ENCODE results near the gene RYR1. TPM values are rescaled to one million over a fixed set of nuclear protein-coding genes. Genes with fewer than 3 reads are reported as not detected.
"Not testable (repeated sequence)": the region's sequence is repeated elsewhere in the genome, so short reads cannot be mapped to it uniquely, and the experiment has no call there.

RYR1 gene
- total RNA-seq, 1 donor from 2014 or later = 2.4 TPM

DNA sequence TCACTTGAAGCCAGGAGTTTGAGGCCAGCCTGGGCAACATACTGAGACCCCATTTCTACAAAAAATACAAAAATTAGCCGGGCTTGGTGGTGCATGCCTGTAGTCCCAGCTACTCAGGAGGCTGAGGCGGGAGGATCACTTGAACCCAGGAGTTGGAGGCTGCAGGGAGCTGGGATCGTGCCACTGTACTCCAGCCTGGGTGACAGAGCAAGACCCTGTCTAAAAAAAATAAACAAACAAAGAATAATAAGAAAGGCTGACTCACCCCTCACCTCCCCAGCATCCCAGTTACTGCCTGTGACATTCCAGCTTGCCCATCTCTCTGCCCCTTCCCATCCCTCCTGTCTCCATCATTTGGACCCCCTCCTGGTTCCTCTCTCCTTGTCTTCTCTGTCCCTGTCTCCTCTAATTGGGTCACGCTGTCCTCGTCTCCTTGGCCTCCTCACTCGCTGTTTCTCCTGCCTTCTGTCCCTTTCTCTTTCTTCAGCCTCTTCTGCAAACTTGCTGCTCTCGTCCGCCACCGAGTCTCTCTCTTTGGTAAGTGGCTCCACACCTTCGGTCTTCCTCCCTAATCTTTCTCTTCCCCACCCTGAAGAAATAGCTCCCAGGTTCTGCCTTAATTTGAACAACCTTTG lies 77.7 kb downstream of the RYR1 start:
- intact Hi-C loops (cut with micrococcal nuclease) = no loop called here

GRCh38 chr19:38512277-38512676 lies 78.8 kb downstream of the RYR1 start:
- intact Hi-C loops (cut with micrococcal nuclease) = no loop called here

DNA sequence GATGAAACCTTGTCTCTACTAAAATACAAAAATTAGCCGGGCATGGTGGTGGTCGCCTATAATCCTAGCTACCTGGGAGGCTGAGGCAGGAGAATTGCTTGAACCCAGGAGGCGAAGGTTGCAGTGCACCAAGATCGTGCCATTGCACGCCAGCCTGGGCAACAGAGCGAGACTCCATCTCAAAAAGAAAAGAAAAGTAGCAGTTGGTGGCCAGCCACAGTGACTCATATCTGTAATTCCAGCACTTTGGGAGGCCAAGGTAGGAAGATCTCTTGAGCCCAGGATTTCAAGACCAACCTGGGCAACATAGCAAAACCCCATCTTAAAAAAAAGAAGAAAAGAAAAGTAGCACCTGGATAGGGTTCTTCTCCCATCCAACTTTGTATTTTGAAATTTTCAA lies 79.7 kb downstream of the RYR1 start:
- intact Hi-C loops (cut with micrococcal nuclease) = loop anchor here (1.0 kb wide), 1 partner anchor 110 kb away; the partner anchor contains the start of gene FAM98C

- intact Hi-C loops (cut with micrococcal nuclease) = loop anchor here (1.0 to 2.0 kb wide), 2 partner anchors 110 to 417 kb away; partner anchors contain the start of genes FAM98C, MRPS12 and SARS2
These were observed 80.3 kb downstream of the RYR1 start for GRCh38 chr19:38513762-38514167.

- intact Hi-C loops (cut with micrococcal nuclease) = loop anchor here (1.0 to 2.0 kb wide), 4 partner anchors 29 to 416 kb away; partner anchors contain the start of genes MAP4K1, MRPS12 and SARS2
These were observed 81.5 kb downstream of the RYR1 start for GRCh38 chr19:38514812-38515633.

DNA sequence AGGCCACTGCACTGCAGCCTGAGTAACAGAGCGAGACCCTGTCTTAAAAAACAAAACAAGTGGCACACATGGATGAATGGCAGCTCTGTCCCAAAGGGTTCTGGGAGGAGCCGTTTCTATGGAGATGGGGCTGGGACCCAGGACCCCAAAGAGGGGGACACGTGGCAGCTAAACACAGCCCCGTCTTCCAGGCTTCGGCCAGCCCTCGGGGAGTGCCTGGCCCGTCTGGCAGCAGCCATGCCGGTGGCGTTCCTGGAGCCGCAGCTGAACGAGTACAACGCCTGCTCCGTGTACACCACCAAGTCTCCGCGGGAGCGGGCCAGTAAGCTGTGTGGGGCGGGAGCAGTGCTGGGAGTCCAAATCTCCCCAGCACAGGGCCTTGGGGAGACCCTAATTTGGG lies 82.4 kb downstream of the RYR1 start:
- intact Hi-C loops (cut with micrococcal nuclease) = loop anchor here (1.0 to 2.0 kb wide), 4 partner anchors 28 to 415 kb away; partner anchors contain the start of genes MAP4K1, MRPS12 and SARS2

DNA sequence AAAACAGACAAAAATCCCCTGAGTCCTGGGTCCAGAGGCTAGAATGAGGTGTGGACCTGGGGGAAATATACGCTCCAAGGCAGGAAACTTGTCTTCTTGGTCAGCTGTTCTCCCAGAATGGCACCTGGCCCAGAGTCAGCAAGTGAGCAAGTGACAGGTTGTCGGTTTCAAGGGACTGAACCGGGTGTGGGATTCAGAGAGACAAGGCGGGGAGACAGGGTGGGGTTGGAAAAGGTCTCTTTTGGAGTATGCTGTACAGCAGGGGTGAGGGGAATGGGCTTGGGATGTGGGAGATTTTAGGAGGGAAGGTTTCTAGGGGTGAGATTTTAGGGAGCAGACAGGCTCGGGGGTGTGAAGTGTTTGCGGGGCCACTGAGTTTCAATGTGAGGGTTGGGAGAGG lies 83.3 kb downstream of the RYR1 start:
- intact Hi-C loops (cut with micrococcal nuclease) = no loop called here

DNA sequence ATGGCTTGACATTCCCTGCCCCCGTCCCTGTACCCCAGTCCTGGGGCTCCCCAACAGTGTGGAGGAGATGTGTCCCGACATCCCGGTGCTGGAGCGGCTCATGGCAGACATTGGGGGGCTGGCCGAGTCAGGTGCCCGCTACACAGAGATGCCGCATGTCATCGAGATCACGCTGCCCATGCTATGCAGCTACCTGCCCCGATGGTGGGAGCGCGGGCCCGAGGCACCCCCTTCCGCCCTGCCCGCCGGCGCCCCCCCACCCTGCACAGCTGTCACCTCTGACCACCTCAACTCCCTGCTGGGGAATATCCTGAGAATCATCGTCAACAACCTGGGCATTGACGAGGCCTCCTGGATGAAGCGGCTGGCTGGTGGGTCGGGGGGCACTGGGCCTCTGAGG lies 83.8 kb downstream of the RYR1 start:
- intact Hi-C loops (cut with micrococcal nuclease) = no loop called here

DNA sequence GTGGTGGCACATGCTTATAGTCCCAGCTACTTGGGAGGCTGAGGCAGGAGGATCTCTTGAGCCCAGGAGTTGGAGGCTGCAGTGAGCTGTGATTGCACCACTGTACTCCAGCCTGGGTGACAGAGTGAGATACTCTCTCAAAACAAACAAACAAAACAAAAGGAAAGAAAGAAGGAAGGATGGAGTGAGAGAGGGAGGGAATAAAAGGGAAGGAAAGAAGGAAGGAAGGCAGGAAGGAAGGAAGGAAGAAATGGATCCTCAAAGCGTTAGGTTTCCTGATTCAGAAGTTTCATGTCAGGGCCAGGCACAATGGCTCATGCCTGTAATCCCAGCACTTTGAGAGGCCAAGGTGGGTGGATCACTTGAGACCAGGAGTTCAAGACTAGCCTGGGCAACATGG lies 84.5 kb downstream of the RYR1 start:
- intact Hi-C loops (cut with micrococcal nuclease) = not testable (repeated sequence)

DNA sequence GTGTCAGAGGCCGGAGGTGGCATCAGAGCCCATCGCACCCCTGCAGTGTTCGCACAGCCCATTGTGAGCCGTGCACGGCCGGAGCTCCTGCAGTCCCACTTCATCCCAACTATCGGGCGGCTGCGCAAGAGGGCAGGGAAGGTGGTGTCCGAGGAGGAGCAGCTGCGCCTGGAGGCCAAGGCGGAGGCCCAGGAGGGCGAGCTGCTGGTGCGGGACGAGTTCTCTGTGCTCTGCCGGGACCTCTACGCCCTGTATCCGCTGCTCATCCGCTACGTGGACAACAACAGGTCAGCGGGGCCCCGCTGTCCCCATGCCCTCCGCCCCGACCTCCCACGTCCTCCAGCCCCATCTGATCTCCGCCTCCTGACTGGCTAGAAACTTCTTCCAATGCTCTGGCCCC lies 85.7 kb downstream of the RYR1 start:
- intact Hi-C loops (cut with micrococcal nuclease) = no loop called here

- intact Hi-C loops (cut with micrococcal nuclease) = no loop called here
These were observed 86.5 kb downstream of the RYR1 start for GRCh38 chr19:38519988-38520387.

DNA sequence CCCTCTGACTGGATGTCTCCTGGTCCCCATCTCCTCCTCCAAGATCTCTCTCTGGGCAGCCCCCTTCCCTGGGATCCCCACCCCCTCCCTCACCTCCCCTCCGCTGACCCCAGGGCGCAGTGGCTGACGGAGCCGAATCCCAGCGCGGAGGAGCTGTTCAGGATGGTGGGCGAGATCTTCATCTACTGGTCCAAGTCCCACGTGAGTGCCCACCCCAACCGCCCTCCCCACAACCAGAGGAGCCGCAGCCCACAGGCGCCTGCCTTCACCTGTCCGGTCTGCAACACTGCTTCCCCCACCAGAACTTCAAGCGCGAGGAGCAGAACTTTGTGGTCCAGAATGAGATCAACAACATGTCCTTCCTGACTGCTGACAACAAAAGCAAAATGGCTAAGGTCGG lies 89.4 kb downstream of the RYR1 start:
- intact Hi-C loops (cut with micrococcal nuclease) = no loop called here

GRCh38 chr19:38523319-38523718 lies 89.8 kb downstream of the RYR1 start:
- intact Hi-C loops (cut with micrococcal nuclease) = no loop called here

GRCh38 chr19:38524369-38524768 lies 90.9 kb downstream of the RYR1 start:
- intact Hi-C loops (cut with micrococcal nuclease) = no loop called here

DNA sequence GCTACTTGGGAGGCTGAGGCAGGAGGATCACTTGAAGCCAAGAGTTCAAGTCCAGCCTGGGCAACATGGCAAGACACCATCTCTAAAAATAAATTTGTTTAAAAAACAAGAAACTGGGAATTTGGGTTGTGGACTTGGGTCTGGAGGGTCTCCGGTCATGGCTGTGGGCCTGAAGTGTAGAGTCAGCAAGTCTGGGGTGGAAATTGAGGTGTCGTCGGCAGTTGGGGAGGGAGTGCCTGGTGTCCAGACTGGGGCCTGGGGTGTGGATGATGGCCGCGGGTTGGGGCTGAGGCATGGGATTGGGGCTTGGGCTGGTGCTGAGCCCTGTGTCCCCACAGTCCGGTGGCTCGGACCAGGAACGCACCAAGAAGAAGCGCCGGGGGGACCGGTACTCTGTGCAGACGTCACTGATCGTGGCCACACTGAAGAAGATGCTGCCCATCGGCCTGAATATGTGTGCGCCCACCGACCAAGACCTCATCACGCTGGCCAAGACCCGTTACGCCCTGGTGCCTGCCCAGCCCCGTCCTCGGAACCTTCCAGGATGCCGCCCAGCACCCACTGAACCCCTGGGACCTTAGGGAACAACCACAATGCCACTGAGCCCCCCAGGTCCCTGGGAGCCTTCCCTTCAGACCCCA lies 91.6 kb downstream of the RYR1 start:
- intact Hi-C loops (cut with micrococcal nuclease) = no loop called here

- intact Hi-C loops (cut with micrococcal nuclease) = no loop called here
These were observed 92.9 kb downstream of the RYR1 start for GRCh38 chr19:38526430-38526829.

- intact Hi-C loops (cut with micrococcal nuclease) = no loop called here
These were observed 94.1 kb downstream of the RYR1 start for GRCh38 chr19:38527466-38528136.

GRCh38 chr19:38528213-38528755 lies 94.8 kb downstream of the RYR1 start:
- intact Hi-C loops (cut with micrococcal nuclease) = no loop called here

- intact Hi-C loops (cut with micrococcal nuclease) = no loop called here
These were observed 95.4 kb downstream of the RYR1 start for GRCh38 chr19:38528931-38529330.

- intact Hi-C loops (cut with micrococcal nuclease) = no loop called here
These were observed 98.0 kb downstream of the RYR1 start for GRCh38 chr19:38531515-38531914.

GRCh38 chr19:38532939-38533338 lies 99.4 kb downstream of the RYR1 start:
- intact Hi-C loops (cut with micrococcal nuclease) = no loop called here
